Measurements from ENCODE around the gene WWC2.

GRCh38 chr4:183354219-183354618 is 255.2 kb downstream of the WWC2 start:
- TF ChIP-seq EZH2 (IDR thresholded peaks at IDR 0.05): no peak
- no peak for TF ChIP-seq POLR2AphosphoS5 (IDR thresholded peaks at IDR 0.05; ENCODE audit: borderline replicate concordance, low read depth, low read length)
- TF ChIP-seq FOXP2 (optimal IDR thresholded peaks at IDR 0.05; ENCODE audit: control extremely low read depth, extremely low read length, insufficient read depth): no peak
